MCF 10A (cell line): ENCODE results near the gene TUBA4A. TPM values are rescaled to one million over a fixed set of nuclear protein-coding genes. Genes with fewer than 3 reads are reported as not detected.

Source experiments
- BruUV-seq: library from RNA; stranded (reverse); fragments of 400-500 nt; replicated peaks from 2 replicates; lab custom pipeline; 2021; lab: Mats Ljungman, UMichigan
- CTCF ChIA-PET: fragments of 300-600 bp; sonication (Branson Sonifier 250); formaldehyde crosslinking; extraction: SDS; loops from one replicate; lab custom pipeline; 2021; ENCODE audit warnings: antibody characterized with exemption, inconsistent platforms; lab: Yijun Ruan, JAX
- POLR2A ChIA-PET: fragments of 300-600, 350-650 bp; sonication (Branson Sonifier 250); formaldehyde crosslinking; extraction: SDS; loops from one replicate; lab custom pipeline; 2020; ENCODE audit warnings: antibody characterized with exemption, inconsistent platforms; lab: Yijun Ruan, JAX
- DNase-seq: peaks from one replicate; pipeline ENCODE4 v3.0.0-alpha.2; 2018; ENCODE audit not compliant: unreplicated experiment
- H3K27ac Mint-ChIP-seq: one replicate; pipeline ENCODE4 v1.8.0; 2022; ENCODE audit warnings: mild to moderate bottlenecking, low read depth, mixed read lengths; ENCODE audit not compliant: unreplicated experiment
- H3K27me3 Mint-ChIP-seq: one replicate; pipeline ENCODE4 v1.8.0; 2022; ENCODE audit warnings: mixed read lengths; ENCODE audit not compliant: insufficient read depth, unreplicated experiment
- H3K36me3 Mint-ChIP-seq: one replicate; pipeline ENCODE4 v1.8.0; 2022; ENCODE audit warnings: mild to moderate bottlenecking, moderate library complexity, mixed read lengths; ENCODE audit not compliant: insufficient read depth, unreplicated experiment
- H3K4me1 Mint-ChIP-seq: one replicate; pipeline ENCODE4 v1.8.0; 2022; ENCODE audit warnings: mixed read lengths; ENCODE audit not compliant: insufficient read depth, unreplicated experiment
- H3K4me3 Mint-ChIP-seq: one replicate; pipeline ENCODE4 v1.8.0; 2022; ENCODE audit warnings: mild to moderate bottlenecking, moderate library complexity, mixed read lengths; ENCODE audit not compliant: unreplicated experiment
- H3K9me3 Mint-ChIP-seq: one replicate; pipeline ENCODE4 v1.8.0; 2022; ENCODE audit warnings: mixed read lengths; ENCODE audit not compliant: unreplicated experiment
- CTCF ChIP-seq: fragments of 200-600 bp; IDR thresholded peaks from one replicate; pipeline ENCODE4 v1.8.0; 2022; ENCODE audit warnings: antibody characterized with exemption, mild to moderate bottlenecking; ENCODE audit not compliant: unreplicated experiment
- intact Hi-C: fragments of 100-400 bp; cut with micrococcal nuclease; formaldehyde crosslinking; loops from 2 replicates; pipeline ENCODE4 v1.14.1; 2022
- total RNA-seq: library from RNA; stranded (reverse); gene quantifications from 2 replicates; pipeline ENCODE4 v1.2.3, GENCODE V29; 2022

The TUBA4A gene
- total RNA-seq, 1 experiment from 2014 or later = 80.5 TPM

GRCh38 chr2:219214141-219214540, 39.6 kb downstream of the TUBA4A start:
- Mint-ChIP-seq H3K4me1 (no peaks in the 10 kb centered on the region), H3K4me3 (no peak overlapping the region), H3K27me3 (no peaks in the 10 kb centered on the region), H3K9me3 (no peaks in the 10 kb centered on the region), H3K27ac (peak overlapping the region; percentile 40), H3K36me3 (peaks cover 61% of the 10 kb centered on the region)
- BruUV-seq = no TSS peak
- CTCF ChIA-PET = no interaction called here
- POLR2A ChIA-PET = interaction anchor here (2.0 kb wide), 1 partner anchor 15 kb away, joined by 7 read pairs; the partner anchor contains the start of genes ANKZF1 and ATG9A
- intact Hi-C loops = no loop called here
- no peak for DNase-seq
- no peak for TF ChIP-seq CTCF

- POLR2A ChIA-PET = interaction anchor here (2.0 kb wide), 1 partner anchor 16 kb away, joined by 7 read pairs; the partner anchor contains the start of genes ANKZF1 and ATG9A
- no peak for DNase-seq
- CTCF ChIA-PET = interaction anchor here (0.9 to 1.0 kb wide), 2 partner anchors 78 to 81 kb away, joined by 3 to 4 read pairs; no protein-coding TSS in a partner anchor
- H3K4me1 Mint-ChIP-seq = peaks cover 1% of the 10 kb centered on the region
- H3K36me3 Mint-ChIP-seq = peaks cover 66% of the 10 kb centered on the region
- no peak for TF ChIP-seq CTCF
- intact Hi-C loops = no loop called here
- H3K4me3 Mint-ChIP-seq = no peak overlapping the region
- H3K9me3 Mint-ChIP-seq = no peaks in the 10 kb centered on the region
- no peaks in the 10 kb centered on the region for H3K27me3 Mint-ChIP-seq
- H3K27ac Mint-ChIP-seq = peak overlapping the region; percentile 40
- BruUV-seq = no TSS peak
Measured at GRCh38 chr2:219213486-219214071, 40.1 kb downstream of the TUBA4A start.

GRCh38 chr2:219213026-219213415, 40.7 kb downstream of the TUBA4A start:
- H3K4me3 Mint-ChIP-seq = no peak overlapping the region
- ChIA-PET CTCF (interaction anchor here (0.6 to 1.0 kb wide), 5 partner anchors 20 to 250 kb away, joined by 3 to 4 read pairs (median 4); no protein-coding TSS in a partner anchor), POLR2A (interaction anchor here (2.0 kb wide), 1 partner anchor 16 kb away, joined by 7 read pairs; the partner anchor contains the start of genes ANKZF1 and ATG9A)
- intact Hi-C loops = no loop called here
- no peak for DNase-seq
- no TSS peak for BruUV-seq
- no peak for TF ChIP-seq CTCF
- peaks cover 7% of the 10 kb centered on the region for H3K4me1 Mint-ChIP-seq
- no peaks in the 10 kb centered on the region for H3K27me3 Mint-ChIP-seq
- H3K9me3 Mint-ChIP-seq = no peaks in the 10 kb centered on the region
- H3K36me3 Mint-ChIP-seq = peaks cover 67% of the 10 kb centered on the region
- H3K27ac Mint-ChIP-seq = no peak overlapping the region

GRCh38 chr2:219210886-219211362, 42.8 kb downstream of the TUBA4A start:
- intact Hi-C loops = no loop called here
- no peak for TF ChIP-seq CTCF
- H3K4me3 Mint-ChIP-seq = no peak overlapping the region
- no peaks in the 10 kb centered on the region for H3K9me3 Mint-ChIP-seq
- peaks cover 15% of the 10 kb centered on the region for H3K4me1 Mint-ChIP-seq
- ChIA-PET CTCF (interaction anchor here (0.6 to 1.8 kb wide), 5 partner anchors 39 to 844 kb away, joined by 3 to 6 read pairs (median 4); no protein-coding TSS in a partner anchor), POLR2A (interaction anchor here (0.7 kb wide), 1 partner anchor 34 kb away, joined by 3 read pairs; no protein-coding TSS in a partner anchor)
- no peak overlapping the region for H3K27ac Mint-ChIP-seq
- H3K27me3 Mint-ChIP-seq = no peaks in the 10 kb centered on the region
- no peak for DNase-seq
- peaks cover 62% of the 10 kb centered on the region for H3K36me3 Mint-ChIP-seq
- no TSS peak for BruUV-seq
